Measurements from ENCODE around the gene PEX6.

DNA sequence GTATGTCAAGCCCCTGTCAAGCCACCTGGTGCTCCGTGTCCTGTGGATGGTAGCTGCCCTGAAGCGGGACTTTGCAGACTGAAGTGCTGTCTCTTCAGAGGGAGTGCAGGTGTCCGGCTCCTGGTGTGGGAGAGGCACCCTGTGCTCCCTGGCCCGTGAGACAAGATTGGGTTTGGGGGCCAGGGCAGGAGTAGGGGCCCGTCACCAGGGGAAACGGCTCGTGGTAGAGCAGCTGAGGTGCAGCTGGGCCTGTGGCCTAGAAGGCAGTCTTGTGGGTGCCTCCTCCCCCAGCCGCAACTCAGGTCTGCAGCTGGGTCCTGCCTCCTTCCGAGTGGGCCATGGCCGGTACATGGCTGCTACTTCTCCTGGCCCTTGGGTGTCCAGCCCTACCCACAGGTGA, 63.2 kb downstream of the PEX6 start, which contains the start of gene PTCRA:
- TF ChIP-seq, protein P1, sequence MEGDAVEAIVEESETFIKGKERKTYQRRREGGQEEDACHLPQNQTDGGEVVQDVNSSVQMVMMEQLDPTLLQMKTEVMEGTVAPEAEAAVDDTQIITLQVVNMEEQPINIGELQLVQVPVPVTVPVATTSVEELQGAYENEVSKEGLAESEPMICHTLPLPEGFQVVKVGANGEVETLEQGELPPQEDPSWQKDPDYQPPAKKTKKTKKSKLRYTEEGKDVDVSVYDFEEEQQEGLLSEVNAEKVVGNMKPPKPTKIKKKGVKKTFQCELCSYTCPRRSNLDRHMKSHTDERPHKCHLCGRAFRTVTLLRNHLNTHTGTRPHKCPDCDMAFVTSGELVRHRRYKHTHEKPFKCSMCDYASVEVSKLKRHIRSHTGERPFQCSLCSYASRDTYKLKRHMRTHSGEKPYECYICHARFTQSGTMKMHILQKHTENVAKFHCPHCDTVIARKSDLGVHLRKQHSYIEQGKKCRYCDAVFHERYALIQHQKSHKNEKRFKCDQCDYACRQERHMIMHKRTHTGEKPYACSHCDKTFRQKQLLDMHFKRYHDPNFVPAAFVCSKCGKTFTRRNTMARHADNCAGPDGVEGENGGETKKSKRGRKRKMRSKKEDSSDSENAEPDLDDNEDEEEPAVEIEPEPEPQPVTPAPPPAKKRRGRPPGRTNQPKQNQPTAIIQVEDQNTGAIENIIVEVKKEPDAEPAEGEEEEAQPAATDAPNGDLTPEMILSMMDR (conservative IDR thresholded peaks at IDR 0.05; ENCODE audit: low read depth, low read length), result no peak
- TF ChIP-seq EZH2 (IDR thresholded peaks at IDR 0.05; ENCODE audit: borderline replicate concordance, low read depth, low read length, poor library complexity, severe bottlenecking), result no peak
